Smooth muscle cell (in vitro differentiated cells): ENCODE measurements around the gene TAF9B. TPM values are rescaled to one million over a fixed set of nuclear protein-coding genes. Genes with fewer than 3 reads are reported as not detected.
"Not testable (repeated sequence)": the region's sequence is repeated elsewhere in the genome, so short reads cannot be mapped to it uniquely, and the experiment has no call there.

ENCODE experiments used
- DNase-seq: peaks from one replicate; lab custom pipeline; 2025; ENCODE audit not compliant: unreplicated experiment; lab: John Stamatoyannopoulos, UW
- H2AFZ ChIP-seq: fragments of 200-600 bp; sonication (generic); 2 replicates; pipeline ENCODE4 v1.6.0; 2016; ENCODE audit warnings: antibody characterized with exemption, low read depth, mild to moderate bottlenecking
- H3F3A ChIP-seq: fragments of 200-600 bp; sonication (generic); 2 replicates; pipeline ENCODE4 v1.6.0; 2017; ENCODE audit warnings: antibody characterized with exemption, low read depth
- H3K27ac ChIP-seq: fragments of 200-600 bp; sonication (generic); 2 replicates; pipeline ENCODE4 v1.5.1; 2016; ENCODE audit warnings: low read depth, mild to moderate bottlenecking
- H3K27me3 ChIP-seq: fragments of 200-600 bp; sonication (generic); 2 replicates; pipeline ENCODE4 v1.6.1; 2016; ENCODE audit warnings: low read depth, mild to moderate bottlenecking
- H3K36me3 ChIP-seq: fragments of 200-600 bp; sonication (generic); 2 replicates; pipeline ENCODE4 v1.5.1; 2016; ENCODE audit warnings: low read depth
- H3K4me1 ChIP-seq: fragments of 200-600 bp; sonication (generic); 2 replicates; pipeline ENCODE4 v1.5.1; 2016; ENCODE audit warnings: low read depth
- H3K4me2 ChIP-seq: fragments of 200-600 bp; sonication (generic); 2 replicates; pipeline ENCODE4 v1.6.0; 2016; ENCODE audit warnings: mild to moderate bottlenecking
- H3K4me3 ChIP-seq: fragments of 200-600 bp; sonication (generic); 2 replicates; pipeline ENCODE4 v1.5.1; 2016; ENCODE audit warnings: mild to moderate bottlenecking
- H3K79me2 ChIP-seq: fragments of 200-600 bp; sonication (generic); 2 replicates; pipeline ENCODE4 v1.6.0; 2016; ENCODE audit warnings: low read depth, mild to moderate bottlenecking
- H3K9ac ChIP-seq: fragments of 200-600 bp; sonication (generic); 2 replicates; pipeline ENCODE4 v1.6.0; 2016; ENCODE audit warnings: low read depth
- H3K9me3 ChIP-seq: fragments of 200-600 bp; sonication (generic); replicated peaks from 2 replicates; pipeline ENCODE4 v1.5.1; 2016; ENCODE audit warnings: low read depth
- H4K20me1 ChIP-seq: fragments of 200-600 bp; sonication (generic); 2 replicates; pipeline ENCODE4 v1.6.0; 2016; ENCODE audit warnings: low read depth
- CTCF ChIP-seq: fragments of 200-600 bp; sonication (generic); IDR thresholded peaks from 2 replicates; pipeline ENCODE4 v1.5.1; 2017; ENCODE audit warnings: borderline replicate concordance, mild to moderate bottlenecking, antibody characterized with exemption; ENCODE audit not compliant: insufficient read depth, poor library complexity, severe bottlenecking
- WGBS: methylation state at CpG from one replicate; pipeline ENCODE4 v1.1.7; 2016; ENCODE audit warnings: low lambda C conversion rate; 5-methylcytosine and 5-hydroxymethylcytosine counted together
- polyA plus RNA-seq: library from polyadenylated mRNA; unstranded; fragments of >200 nt; fragmentation: Nextera tagmentation; extraction: Ambion mirVana; gene quantifications from 2 replicates; pipeline ENCODE4 v1.2.1, GENCODE V29; 2016
- total RNA-seq: library from RNA; depleted of rRNA; stranded (reverse); fragments of >200 nt; gene quantifications from 2 replicates; pipeline ENCODE4 v1.2.3, GENCODE V29; 2014

TAF9B gene
- total and polyA plus RNA-seq, 2 experiments from 2014 or later: 15.9 to 28.8 TPM

- Histone ChIP-seq H3K4me1 (no peaks in the 10 kb centered on the region), H3F3A (peaks cover 19% of the 10 kb centered on the region), H3K27ac (peak overlapping the region; percentile 28), H3K79me2 (no peaks in the 10 kb centered on the region), H3K4me2 (no peak overlapping the region), H3K27me3 (no peaks in the 10 kb centered on the region), H3K4me3 (no peak overlapping the region), H4K20me1 (peaks cover 66% of the 10 kb centered on the region), H3K9ac (no peak overlapping the region), H2AFZ (no peak overlapping the region), H3K36me3 (peaks cover 5% of the 10 kb centered on the region), H3K9me3 (no peaks in the 10 kb centered on the region)
- no peak for DNase-seq
- no peak for TF ChIP-seq CTCF
Observed at GRCh38 chrX:78129714-78130113, 9.7 kb downstream of the TAF9B start.

DNA sequence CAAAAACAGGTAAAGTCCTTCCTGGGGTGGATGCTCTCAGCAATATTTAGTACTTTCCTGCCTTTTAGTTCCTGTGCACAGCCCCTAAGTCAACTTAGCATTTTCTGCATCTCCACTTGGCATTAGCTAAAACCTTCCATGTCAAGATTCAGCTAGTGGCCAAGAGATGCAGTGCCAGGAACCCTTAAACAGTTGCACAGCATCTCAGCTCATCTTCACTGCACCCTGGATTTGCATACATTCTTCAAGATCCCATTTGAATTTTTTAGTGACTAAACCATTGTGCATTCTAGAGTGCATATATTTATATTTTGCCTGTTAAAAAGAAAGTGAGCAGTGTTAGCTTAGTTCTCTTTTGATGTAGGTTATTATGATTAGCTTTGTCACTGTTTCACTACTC is 13.7 kb downstream of the TAF9B start:
- not testable (repeated sequence) for H3K4me1 ChIP-seq, H3K9me3 ChIP-seq, H3K4me3 ChIP-seq, H3K4me2 ChIP-seq, H2AFZ ChIP-seq, H3F3A ChIP-seq, H3K79me2 ChIP-seq, DNase-seq, H3K27ac ChIP-seq, H3K9ac ChIP-seq, H3K27me3 ChIP-seq
- peaks cover 14% of the 10 kb centered on the region for H3K36me3 ChIP-seq
- H4K20me1 ChIP-seq: peaks cover 98% of the 10 kb centered on the region

DNA sequence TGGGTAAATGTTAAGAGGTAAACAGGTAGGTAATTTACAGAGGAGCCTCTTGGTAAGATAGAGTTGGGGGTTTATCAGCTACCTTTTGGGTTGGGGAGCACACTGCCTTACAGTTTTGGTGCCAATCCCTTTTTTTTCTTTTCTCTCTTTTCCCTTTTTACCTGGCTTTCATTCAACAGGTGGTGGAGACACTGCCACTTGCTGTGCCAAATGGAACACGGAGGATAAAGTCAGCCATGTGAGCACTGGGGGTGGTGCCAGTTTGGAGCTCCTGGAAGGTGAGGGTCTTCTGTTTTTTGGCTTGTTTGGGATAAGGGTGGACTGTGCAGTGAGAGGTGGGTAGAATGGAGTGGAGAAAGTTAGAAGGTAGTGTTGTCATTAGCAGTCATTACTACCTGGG is 14.3 kb downstream of the TAF9B start:
- no peak overlapping the region for H3K4me3 ChIP-seq
- H3K4me1 ChIP-seq: no peaks in the 10 kb centered on the region
- peaks cover 14% of the 10 kb centered on the region for H3K36me3 ChIP-seq
- H3K27me3 ChIP-seq: no peaks in the 10 kb centered on the region
- no peak overlapping the region for H3K27ac ChIP-seq
- 54% methylated on average over 1 of the region's 1 CpG for WGBS
- no peaks in the 10 kb centered on the region for H3K79me2 ChIP-seq
- H3F3A ChIP-seq: peaks cover 9% of the 10 kb centered on the region
- TF ChIP-seq CTCF: no peak
- no peak overlapping the region for H2AFZ ChIP-seq
- no peak overlapping the region for H3K4me2 ChIP-seq
- no peaks in the 10 kb centered on the region for H3K9me3 ChIP-seq
- H3K9ac ChIP-seq: no peak overlapping the region
- no peak for DNase-seq
- peaks cover 98% of the 10 kb centered on the region for H4K20me1 ChIP-seq

DNA sequence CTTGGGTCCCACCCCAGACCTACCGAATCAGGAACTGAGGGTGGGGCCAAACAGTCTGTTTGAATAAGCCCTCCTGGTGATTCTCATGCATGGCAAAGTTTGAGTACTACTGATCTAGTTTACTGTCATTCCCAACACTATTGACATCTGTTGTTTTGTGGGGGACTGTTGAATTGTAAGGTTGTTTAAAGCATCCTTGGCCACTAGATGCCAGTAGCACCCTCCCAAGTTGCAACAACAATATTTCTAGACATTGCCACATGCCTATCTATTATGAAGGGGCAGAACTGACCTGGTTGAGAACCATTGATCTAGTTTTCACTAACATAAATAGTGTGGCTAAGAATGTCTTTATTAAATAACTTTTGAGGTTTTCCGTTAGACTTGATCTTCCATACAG is 15.1 kb downstream of the TAF9B start:
- no peak overlapping the region for H2AFZ ChIP-seq
- TF ChIP-seq CTCF: no peak
- H4K20me1 ChIP-seq: peaks cover 100% of the 10 kb centered on the region
- peak overlapping the region; percentile 76 for H3K27ac ChIP-seq
- H3K36me3 ChIP-seq: peaks cover 14% of the 10 kb centered on the region
- peaks cover under 1% of the 10 kb centered on the region for H3K79me2 ChIP-seq
- DNase-seq: no peak
- no peak overlapping the region for H3K9ac ChIP-seq
- no peaks in the 10 kb centered on the region for H3K27me3 ChIP-seq
- H3K9me3 ChIP-seq: no peaks in the 10 kb centered on the region
- no peak overlapping the region for H3K4me3 ChIP-seq
- no peak overlapping the region for H3K4me2 ChIP-seq
- no peaks in the 10 kb centered on the region for H3K4me1 ChIP-seq
- peaks cover 9% of the 10 kb centered on the region for H3F3A ChIP-seq
- 74% methylated on average over 2 of the region's 2 CpGs for WGBS
